ENCODE results near the gene LYRM1.

DNA sequence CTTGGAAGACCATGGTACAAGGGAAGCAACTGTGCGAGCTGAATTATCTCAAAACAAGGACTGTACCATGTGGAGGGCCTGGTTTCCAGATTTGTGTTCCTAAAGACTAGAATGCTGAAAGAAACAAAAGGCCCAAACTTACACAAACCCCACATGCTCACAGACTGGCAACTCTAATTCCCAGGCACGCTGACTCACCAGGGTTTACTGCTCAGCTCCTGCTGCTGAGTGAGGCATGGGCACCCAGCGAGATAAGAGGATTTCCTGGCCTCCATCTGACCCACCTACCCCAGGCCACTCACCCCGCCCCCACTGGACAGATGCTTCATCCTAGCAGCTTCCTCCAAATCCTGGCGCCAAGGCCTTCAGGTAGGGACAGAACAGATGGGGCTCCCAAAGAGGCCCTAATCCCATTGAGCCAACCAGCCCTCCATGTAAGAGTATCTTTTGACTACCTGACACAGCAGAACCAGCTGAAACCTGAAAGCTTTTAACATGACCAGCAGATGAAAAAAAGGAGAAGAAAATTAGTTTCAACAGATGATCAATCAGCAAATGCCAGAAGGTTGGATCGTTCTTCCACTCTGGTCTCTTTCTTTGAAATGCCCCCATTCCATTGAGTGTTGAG, 34.3 kb upstream of the LYRM1 start:
- TF ChIP-seq EP300 (IDR thresholded peaks at IDR 0.05; ENCODE audit: borderline replicate concordance in 1 of 2, control insufficient read depth in 1 of 2, low read depth in 2 of 2, low read length in 2 of 2) (peak in 1 of 2 experiments; percentile 8; a peak in 1 of 4 replicates), CTCF (IDR thresholded peaks at IDR 0.05 in 2 of 3, conservative IDR thresholded peaks at IDR 0.05 in 1 of 3; ENCODE audit: control insufficient read depth in 2 of 3, extremely low read depth in 1 of 3, insufficient read depth in 1 of 3, low read depth in 3 of 3, low read length in 3 of 3) (no peak), TCF7 (IDR thresholded peaks at IDR 0.05; ENCODE audit: borderline replicate concordance) (no peak), PBX3 (IDR thresholded peaks at IDR 0.05; ENCODE audit: insufficient replicate concordance, low read depth, low read length) (no peak), TCF12 (IDR thresholded peaks at IDR 0.05; ENCODE audit: low read depth, low read length) (no peak), PML (IDR thresholded peaks at IDR 0.05; ENCODE audit: low read length) (no peak), KAT2A (conservative IDR thresholded peaks at IDR 0.05; ENCODE audit: control insufficient read depth, low read depth, low read length) (no peak), POLR2AphosphoS5 (IDR thresholded peaks at IDR 0.05; ENCODE audit: low read length) (peak; percentile 38; the same call in 1 of the 2 replicates), PKNOX1 (IDR thresholded peaks at IDR 0.05) (no peak), MAX (IDR thresholded peaks at IDR 0.05; ENCODE audit: low read depth, low read length) (no peak), CHD1 (IDR thresholded peaks at IDR 0.05; ENCODE audit: low read depth, low read length) (no peak), RAD51 (IDR thresholded peaks at IDR 0.05) (no peak), ZNF274 (IDR thresholded peaks at IDR 0.05; ENCODE audit: insufficient read depth, insufficient read length) (no peak), EGR1 (IDR thresholded peaks at IDR 0.05; ENCODE audit: borderline replicate concordance in 1 of 2, low read depth in 2 of 2, low read length in 2 of 2) (no peak)

Measured in GM12878 (cell line).